A673 (cell line): ENCODE results near the gene STEAP1B. TPM values are rescaled to one million over a fixed set of nuclear protein-coding genes. Genes with fewer than 3 reads are reported as not detected.
A peak's percentile ranks its signal among the peaks of the same experiment; 100 is the strongest.

Source experiments
- BruUV-seq: library from RNA; stranded (reverse); fragments of 400-500 nt; replicated peaks from 2 replicates; lab custom pipeline; 2021; lab: Mats Ljungman, UMichigan
- CTCF ChIA-PET: fragments of 300-600 bp; sonication (Branson Sonifier 250); formaldehyde crosslinking; loops from one replicate; lab custom pipeline; 2022; ENCODE audit warnings: antibody characterized with exemption; lab: Charles Lee
- POLR2A ChIA-PET: fragments of 300-600 bp; sonication (Branson Sonifier 250); formaldehyde crosslinking; loops from one replicate; lab custom pipeline; 2022; ENCODE audit warnings: antibody characterized with exemption; ENCODE audit not compliant: low non-redundant PET; lab: Charles Lee
- DNase-seq: peaks from one replicate; pipeline ENCODE4 v3.0.0-alpha.2; 2015; ENCODE audit warnings: low spot score
- H3K27ac ChIP-seq: fragments of 200-600 bp; sonication (generic); 2 replicates; pipeline ENCODE4 v1.5.1; 2016; ENCODE audit warnings: mixed run types, low read depth, mild to moderate bottlenecking, mixed read lengths, antibody characterized with exemption, low read length; ENCODE audit not compliant: poor library complexity, severe bottlenecking
- H3K27me3 ChIP-seq: fragments of 200-600 bp; sonication (generic); replicated peaks from 2 replicates; pipeline ENCODE4 v1.6.1; 2017; ENCODE audit warnings: mixed run types, low read depth, mild to moderate bottlenecking, mixed read lengths, antibody characterized with exemption, low read length; ENCODE audit not compliant: insufficient read depth, poor library complexity
- H3K36me3 ChIP-seq: fragments of 200-600 bp; sonication (generic); 2 replicates; pipeline ENCODE4 v1.6.1; 2016; ENCODE audit warnings: mixed run types, mild to moderate bottlenecking, mixed read lengths, antibody characterized with exemption, low read length; ENCODE audit not compliant: insufficient read depth, poor library complexity, severe bottlenecking
- H3K4me1 ChIP-seq: fragments of 200-600 bp; sonication (generic); 2 replicates; pipeline ENCODE4 v1.6.1; 2017; ENCODE audit warnings: mixed run types, mild to moderate bottlenecking, mixed read lengths, antibody characterized with exemption, low read length; ENCODE audit not compliant: insufficient read depth, poor library complexity, severe bottlenecking
- H3K4me3 ChIP-seq: fragments of 200-600 bp; sonication (generic); 2 replicates; pipeline ENCODE4 v1.5.1; 2016; ENCODE audit warnings: low read depth, mixed run types, mild to moderate bottlenecking, mixed read lengths, low read length; ENCODE audit not compliant: poor library complexity, severe bottlenecking
- H3K9me3 ChIP-seq: fragments of 200-600 bp; sonication (generic); 2 replicates; pipeline ENCODE4 v1.6.1; 2016; ENCODE audit warnings: mixed run types, low read depth, mild to moderate bottlenecking, mixed read lengths, antibody characterized with exemption, low read length; ENCODE audit not compliant: poor library complexity, severe bottlenecking
- EZH2 ChIP-seq: fragments of 200-600 bp; sonication (generic); IDR thresholded peaks from 2 replicates; pipeline ENCODE4 v1.6.1; 2017; ENCODE audit warnings: borderline replicate concordance, low read depth, mild to moderate bottlenecking, mixed read lengths, antibody characterized with exemption, low read length; ENCODE audit not compliant: poor library complexity, severe bottlenecking
- intact Hi-C: fragments of 100-400 bp; cut with micrococcal nuclease; formaldehyde crosslinking; loops from one replicate; pipeline ENCODE4 v1.10.0; 2022; ENCODE audit not compliant: unreplicated experiment
- total RNA-seq: library from RNA; stranded (reverse); gene quantifications from 2 replicates; pipeline ENCODE4 v1.2.3, GENCODE V29; 2021
- TF ChIP-seq, protein P1 (sequence below): fragments of 300-800, 200-600 bp; sonication (generic); conservative IDR thresholded peaks from 2 replicates; pipeline ENCODE4 v1.5.1; 2017; ENCODE audit warnings: low read depth, mild to moderate bottlenecking, antibody characterized with exemption, low read length, moderate library complexity, mixed read lengths

STEAP1B gene
- total RNA-seq, 1 experiment from 2014 or later: 49.9 TPM

DNA sequence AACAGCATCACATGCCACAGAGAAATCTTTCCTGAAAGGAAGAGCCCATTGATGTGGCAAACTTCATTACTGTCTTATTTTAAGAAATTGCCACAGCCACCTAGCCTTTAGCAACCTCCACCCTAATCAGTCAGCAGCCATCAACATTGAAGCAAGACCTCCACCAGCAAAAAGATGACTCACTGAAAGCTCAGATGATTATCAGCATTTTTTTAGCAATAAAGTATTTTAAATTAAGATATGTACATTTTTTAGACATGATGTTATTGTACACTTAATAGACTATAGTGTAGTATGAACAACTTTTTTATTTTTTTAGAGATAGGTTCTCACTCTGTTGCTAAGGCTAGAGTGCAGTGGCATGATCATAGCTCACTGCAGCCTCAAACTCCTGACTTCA, 14.8 kb downstream of the STEAP1B start:
- Histone ChIP-seq H3K4me3 (no peak overlapping the region), H3K27me3 (no peaks in the 10 kb centered on the region), H3K36me3 (peaks cover 28% of the 10 kb centered on the region), H3K4me1 (peaks cover 3% of the 10 kb centered on the region), H3K9me3 (no peaks in the 10 kb centered on the region), H3K27ac (no peak overlapping the region)
- TF ChIP-seq EZH2: no peak
- TF ChIP-seq, protein P1, sequence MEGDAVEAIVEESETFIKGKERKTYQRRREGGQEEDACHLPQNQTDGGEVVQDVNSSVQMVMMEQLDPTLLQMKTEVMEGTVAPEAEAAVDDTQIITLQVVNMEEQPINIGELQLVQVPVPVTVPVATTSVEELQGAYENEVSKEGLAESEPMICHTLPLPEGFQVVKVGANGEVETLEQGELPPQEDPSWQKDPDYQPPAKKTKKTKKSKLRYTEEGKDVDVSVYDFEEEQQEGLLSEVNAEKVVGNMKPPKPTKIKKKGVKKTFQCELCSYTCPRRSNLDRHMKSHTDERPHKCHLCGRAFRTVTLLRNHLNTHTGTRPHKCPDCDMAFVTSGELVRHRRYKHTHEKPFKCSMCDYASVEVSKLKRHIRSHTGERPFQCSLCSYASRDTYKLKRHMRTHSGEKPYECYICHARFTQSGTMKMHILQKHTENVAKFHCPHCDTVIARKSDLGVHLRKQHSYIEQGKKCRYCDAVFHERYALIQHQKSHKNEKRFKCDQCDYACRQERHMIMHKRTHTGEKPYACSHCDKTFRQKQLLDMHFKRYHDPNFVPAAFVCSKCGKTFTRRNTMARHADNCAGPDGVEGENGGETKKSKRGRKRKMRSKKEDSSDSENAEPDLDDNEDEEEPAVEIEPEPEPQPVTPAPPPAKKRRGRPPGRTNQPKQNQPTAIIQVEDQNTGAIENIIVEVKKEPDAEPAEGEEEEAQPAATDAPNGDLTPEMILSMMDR: no peak
- CTCF ChIA-PET: interaction anchor here (0.5 to 2.7 kb wide), 2 partner anchors 375 to 416 kb away, joined by 4 to 9 read pairs; no protein-coding TSS in a partner anchor
- intact Hi-C loops: no loop called here
- no peak for DNase-seq
- BruUV-seq: no TSS peak
- POLR2A ChIA-PET: no interaction called here

DNA sequence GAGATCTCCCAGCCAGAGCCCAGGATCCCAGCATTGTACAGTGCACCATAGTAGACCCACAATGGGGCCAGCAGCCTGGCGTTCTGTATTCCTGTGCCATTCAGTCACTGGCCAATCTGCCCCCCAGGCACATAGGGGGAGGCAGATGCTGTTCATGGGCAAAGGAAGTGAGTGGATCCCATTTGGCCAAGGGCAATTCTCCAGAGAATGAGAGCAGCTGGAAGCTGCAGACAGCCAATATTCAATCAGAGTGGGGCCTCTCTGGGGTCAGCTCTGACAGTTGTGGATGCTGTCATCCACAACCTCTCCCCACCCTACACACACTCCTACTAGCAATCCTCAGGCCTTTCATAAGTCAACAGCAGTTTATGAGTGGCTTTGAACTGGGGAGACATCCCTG, 17.5 kb downstream of the STEAP1B start:
- TF ChIP-seq, protein P1: no peak
- TF ChIP-seq EZH2: no peak
- H3K27ac ChIP-seq: peak overlapping the region; percentile 37
- no peaks in the 10 kb centered on the region for H3K27me3 ChIP-seq
- no peaks in the 10 kb centered on the region for H3K9me3 ChIP-seq
- BruUV-seq: no TSS peak
- H3K4me1 ChIP-seq: no peaks in the 10 kb centered on the region
- H3K36me3 ChIP-seq: peaks cover 28% of the 10 kb centered on the region
- intact Hi-C loops: no loop called here
- ChIA-PET CTCF (no interaction called here), POLR2A (no interaction called here)
- no peak overlapping the region for H3K4me3 ChIP-seq
- DNase-seq: no peak

DNA sequence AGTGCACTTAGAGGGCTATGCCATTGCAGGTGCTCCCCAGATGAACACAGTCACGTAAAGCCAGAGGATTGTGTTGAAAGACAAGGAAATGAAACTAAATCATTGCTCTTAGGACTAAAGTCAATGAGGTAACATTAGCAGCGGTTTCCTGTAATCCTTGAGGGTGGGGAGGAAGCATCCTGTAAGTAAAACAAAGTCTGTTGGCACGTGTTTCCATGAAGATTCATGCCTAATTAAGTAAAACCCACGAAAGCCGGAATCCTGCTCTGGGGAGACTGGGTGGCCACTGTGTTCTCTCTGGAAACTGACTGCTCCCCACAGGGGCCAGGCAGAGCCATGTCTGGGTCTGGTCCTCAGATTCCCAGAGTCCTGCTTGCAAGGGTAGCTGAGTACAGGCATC, 18.3 kb downstream of the STEAP1B start:
- peak; percentile 31 for DNase-seq
- ChIA-PET POLR2A (no interaction called here), CTCF (no interaction called here)
- intact Hi-C loops: no loop called here
- Histone ChIP-seq H3K27me3 (no peaks in the 10 kb centered on the region), H3K36me3 (peaks cover 26% of the 10 kb centered on the region), H3K4me1 (no peaks in the 10 kb centered on the region), H3K9me3 (no peaks in the 10 kb centered on the region), H3K4me3 (no peak overlapping the region), H3K27ac (peak overlapping the region; percentile 37)
- TF ChIP-seq, protein P1: no peak
- TF ChIP-seq EZH2: no peak
- BruUV-seq: no TSS peak
